Measurements from ENCODE around the gene C6orf120. TPM values are rescaled to one million over a fixed set of nuclear protein-coding genes. Genes with fewer than 3 reads are reported as not detected.

C6orf120 gene
- total RNA-seq, 1 experiment from 2014 or later = 20.6 TPM

DNA sequence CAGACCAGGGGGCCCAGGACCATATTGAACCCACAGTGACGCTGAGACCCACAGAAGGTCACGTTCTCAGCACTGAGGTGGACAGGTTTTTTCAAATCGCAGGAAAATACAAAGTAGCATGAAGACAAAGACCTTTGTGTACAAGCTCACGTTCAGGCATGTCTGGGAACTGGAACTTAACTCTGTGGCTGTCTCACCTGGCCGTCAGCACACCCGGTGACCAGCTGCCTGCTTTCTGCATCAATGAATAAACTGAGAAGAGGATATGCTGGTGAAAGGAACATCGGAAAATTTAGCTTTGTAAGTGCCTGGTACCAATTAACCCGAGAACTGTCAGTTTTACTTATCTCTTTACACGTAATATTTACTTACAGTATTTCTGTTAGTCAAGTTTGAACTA lies 36.6 kb upstream of the C6orf120 start:
- no peak overlapping the region for H3K27ac ChIP-seq (ENCODE audit: low read depth, low read length)
- ATAC-seq = no peak

More for the DNA sequence above, 36.6 kb upstream of the C6orf120 start:
- H3K4me2 ChIP-seq (ENCODE audit: low read length) = no peak overlapping the region
- POLR2A ChIA-PET = no interaction called here
- H3K36me3 ChIP-seq (ENCODE audit: control insufficient read depth in 1 of 2, insufficient read depth in 2 of 2, low read length in 2 of 2) = peaks cover 17 to 20% of the 10 kb centered on the region in 2 experiments; a peak in 3 of 4 replicates
- no peaks in the 10 kb centered on the region for H3K27me3 ChIP-seq (ENCODE audit: insufficient read depth, low read length)
- H3K9ac ChIP-seq (ENCODE audit: low read length) = no peak overlapping the region
- DNase-seq (ENCODE audit: low read depth, low spot score) = no peak
- no peaks in the 10 kb centered on the region for H4K20me1 ChIP-seq (ENCODE audit: insufficient read depth)
- no peaks in the 10 kb centered on the region for H3K4me1 ChIP-seq (ENCODE audit: control insufficient read depth in 1 of 2, insufficient read depth in 2 of 2, low read length in 2 of 2)
- no peak overlapping the region for H3K4me3 ChIP-seq (replicated peaks in 1 of 2; ENCODE audit: low read depth in 1 of 2, low read length in 2 of 2)
- no TSS peak for BruUV-seq (replicated peaks)
- intact Hi-C loops (cut with micrococcal nuclease) = no loop called here
- H3K9me3 ChIP-seq (ENCODE audit: control insufficient read depth in 1 of 2, insufficient read depth in 1 of 2, low read depth in 1 of 2, low read length in 2 of 2) = no peaks in the 10 kb centered on the region
- TF ChIP-seq EZH2 (IDR thresholded peaks at IDR 0.05) = no peak
- no peak for TF ChIP-seq SRF (IDR thresholded peaks at IDR 0.05; ENCODE audit: low read depth)
- TF ChIP-seq JUND (IDR thresholded peaks at IDR 0.05) = no peak
- no peak for TF ChIP-seq SP1 (IDR thresholded peaks at IDR 0.05; ENCODE audit: low read depth)
- no peak for TF ChIP-seq TCF7L2 (IDR thresholded peaks at IDR 0.05; ENCODE audit: borderline replicate concordance, extremely low read depth, insufficient read depth, insufficient read length)
- no peak for TF ChIP-seq CEBPB (IDR thresholded peaks at IDR 0.05; ENCODE audit: low read depth)
- no peak for TF ChIP-seq ZBTB33 (IDR thresholded peaks at IDR 0.05; ENCODE audit: extremely low read depth, insufficient replicate concordance, low read length)
- no peak for TF ChIP-seq ELF1 (IDR thresholded peaks at IDR 0.05; ENCODE audit: borderline replicate concordance, low read depth)
- TF ChIP-seq ZFX (IDR thresholded peaks at IDR 0.05) = no peak
- TF ChIP-seq YY1 (IDR thresholded peaks at IDR 0.05; ENCODE audit: extremely low read depth, insufficient replicate concordance, low read depth, low read length) = no peak
- TF ChIP-seq CTCF (IDR thresholded peaks at IDR 0.05 in 2 of 3, conservative IDR thresholded peaks at IDR 0.05 in 1 of 3; ENCODE audit: borderline replicate concordance in 1 of 3, insufficient read depth in 1 of 3, low read depth in 2 of 3, low read length in 2 of 3) = no peak
- TF ChIP-seq POLR2AphosphoS5 (IDR thresholded peaks at IDR 0.05; ENCODE audit: low read depth, low read length) = no peak
- no peak for TF ChIP-seq FOSL1 (IDR thresholded peaks at IDR 0.05; ENCODE audit: low read depth)
- no peak for TF ChIP-seq RAD21 (IDR thresholded peaks at IDR 0.05; ENCODE audit: low read depth)
- TF ChIP-seq EZH2phosphoT487 (IDR thresholded peaks at IDR 0.05; ENCODE audit: borderline replicate concordance) = no peak
- CTCF ChIA-PET = no interaction called here
- no peaks in the 10 kb centered on the region for H3K9me2 ChIP-seq (ENCODE audit: insufficient read depth)
- H3K79me2 ChIP-seq (ENCODE audit: insufficient read depth, low read length) = no peaks in the 10 kb centered on the region
- RAD21 ChIA-PET (ENCODE audit: low non-redundant PET in 1 of 2, low total read pairs in 2 of 2, uncharacterized antibody in 2 of 2, unreplicated experiment in 2 of 2) = no interaction called here
- H2AFZ ChIP-seq (ENCODE audit: low read depth, low read length, poor library complexity, severe bottlenecking) = no peak overlapping the region
